Neural cell (in vitro differentiated cells): ENCODE data around the gene COASY. TPM values are rescaled to one million over a fixed set of nuclear protein-coding genes. Genes with fewer than 3 reads are reported as not detected.
"Not testable (repeated sequence)": the region's sequence is repeated elsewhere in the genome, so short reads cannot be mapped to it uniquely, and the experiment has no call there.

ENCODE experiments used
- H2AFZ ChIP-seq: fragments of 200-600, 300-800 bp; sonication (generic), shearing (Covaris generic); 2 replicates; pipeline ENCODE4 v1.6.0; 2014; ENCODE audit warnings: low read depth, mild to moderate bottlenecking, antibody characterized with exemption, low read length, moderate library complexity
- H3F3A ChIP-seq: fragments of 200-600 bp; shearing (Covaris generic); 2 replicates; pipeline ENCODE4 v1.6.1; 2016; ENCODE audit warnings: mild to moderate bottlenecking, moderate library complexity, mixed read lengths, antibody characterized with exemption, low read length; ENCODE audit not compliant: insufficient read depth, poor library complexity, severe bottlenecking
- H3K27ac ChIP-seq: fragments of 200-600, 300-800 bp; sonication (generic), shearing (Covaris generic); 2 replicates; pipeline ENCODE4 v1.5.1; 2014; ENCODE audit warnings: mild to moderate bottlenecking, low read length, moderate library complexity
- H3K27me3 ChIP-seq: fragments of 300-800, 200-600 bp; sonication (generic), shearing (Covaris generic); 2 replicates; pipeline ENCODE4 v1.6.0; 2014; ENCODE audit warnings: mild to moderate bottlenecking, low read depth, low read length, moderate library complexity; ENCODE audit not compliant: insufficient read depth
- H3K36me3 ChIP-seq: fragments of 300-800, 200-600 bp; sonication (generic), shearing (Covaris generic); 2 replicates; pipeline ENCODE4 v1.5.1; 2014; ENCODE audit warnings: mild to moderate bottlenecking, antibody characterized with exemption, low read length, moderate library complexity; ENCODE audit not compliant: insufficient read depth
- H3K4me2 ChIP-seq: fragments of 300-800, 200-600 bp; sonication (generic), shearing (Covaris generic); 2 replicates; pipeline ENCODE4 v1.6.0; 2014; ENCODE audit warnings: mild to moderate bottlenecking, low read length
- H3K4me3 ChIP-seq: fragments of 300-800, 200-600 bp; sonication (generic), shearing (Covaris generic); 2 replicates; pipeline ENCODE4 v1.5.1; 2014; ENCODE audit warnings: mild to moderate bottlenecking, low read length, moderate library complexity
- H3K79me2 ChIP-seq: fragments of 200-600 bp; shearing (Covaris generic); replicated peaks from 2 replicates; pipeline ENCODE4 v1.6.0; 2014; ENCODE audit warnings: mild to moderate bottlenecking, low read length, moderate library complexity; ENCODE audit not compliant: insufficient read depth
- H3K9ac ChIP-seq: fragments of 300-800, 200-600 bp; sonication (generic), shearing (Covaris generic); 2 replicates; pipeline ENCODE4 v1.6.1; 2016; ENCODE audit warnings: mild to moderate bottlenecking, low read length, mixed read lengths
- H3K9me2 ChIP-seq: fragments of 200-600 bp; shearing (Covaris generic); 2 replicates; pipeline ENCODE4 v1.6.1; 2016; ENCODE audit warnings: mild to moderate bottlenecking, low read length, mixed read lengths; ENCODE audit not compliant: insufficient read depth
- H3K9me3 ChIP-seq: fragments of 200-600, 300-800 bp; sonication (generic), shearing (Covaris generic); 2 replicates; pipeline ENCODE4 v1.6.1; 2016; ENCODE audit warnings: mild to moderate bottlenecking, mixed run types, low read length, moderate library complexity, mixed read lengths
- H4K20me1 ChIP-seq: fragments of 200-600 bp; shearing (Covaris generic); 2 replicates; pipeline ENCODE4 v1.6.1; 2016; ENCODE audit warnings: mild to moderate bottlenecking, mixed run types; ENCODE audit not compliant: insufficient read depth
- CTCF ChIP-seq: fragments of 450-650 bp; IDR thresholded peaks from 2 replicates; pipeline ENCODE4 v1.5.1; 2014; ENCODE audit warnings: antibody characterized with exemption, mild to moderate bottlenecking, moderate library complexity; ENCODE audit not compliant: poor library complexity, severe bottlenecking
- EP300 ChIP-seq: fragments of 450-650 bp; conservative IDR thresholded peaks from 2 replicates; pipeline ENCODE4 v1.6.1; 2014; ENCODE audit warnings: antibody characterized with exemption, mild to moderate bottlenecking, moderate library complexity; ENCODE audit not compliant: poor library complexity, severe bottlenecking
- EZH2 ChIP-seq: fragments of 200-600, 300-800 bp; shearing (Covaris generic), sonication (generic); IDR thresholded peaks from 2 replicates; pipeline ENCODE4 v1.6.1; 2014; ENCODE audit warnings: antibody characterized with exemption, low read length, borderline replicate concordance, mild to moderate bottlenecking; ENCODE audit not compliant: insufficient read depth, poor library complexity, severe bottlenecking
- MXI1 ChIP-seq: fragments of 450-650 bp; conservative IDR thresholded peaks from 2 replicates; pipeline ENCODE4 v1.6.1; 2014; ENCODE audit warnings: antibody characterized with exemption, mild to moderate bottlenecking; ENCODE audit not compliant: poor library complexity, severe bottlenecking
- POLR2AphosphoS5 ChIP-seq: IDR thresholded peaks from 2 replicates; pipeline ENCODE4 v1.6.1; 2012
- RAD21 ChIP-seq: fragments of 450-650 bp; conservative IDR thresholded peaks from 2 replicates; pipeline ENCODE4 v1.6.1; 2014; ENCODE audit warnings: antibody characterized with exemption, mild to moderate bottlenecking, moderate library complexity
- REST ChIP-seq: IDR thresholded peaks from 2 replicates; pipeline ENCODE4 v1.6.1; 2012; ENCODE audit warnings: borderline replicate concordance
- SMC3 ChIP-seq: fragments of 450-650 bp; conservative IDR thresholded peaks from 2 replicates; pipeline ENCODE4 v1.6.1; 2014; ENCODE audit warnings: antibody characterized with exemption, mild to moderate bottlenecking, moderate library complexity; ENCODE audit not compliant: poor library complexity
- TAF1 ChIP-seq: IDR thresholded peaks from 2 replicates; pipeline ENCODE4 v1.6.1; 2012; ENCODE audit warnings: low read depth
- polyA plus RNA-seq: library from polyadenylated mRNA; depleted of rRNA; stranded (reverse); fragments of >200 nt; gene quantifications from 2 replicates; pipeline ENCODE4 v1.2.3, GENCODE V29; 2014

COASY gene
- polyA plus RNA-seq, 1 donor from 2014 or later: 8.2 TPM

- Histone ChIP-seq H3K27ac (no peak overlapping the region), H3K79me2 (no peaks in the 10 kb centered on the region), H3K4me3 (no peak overlapping the region), H2AFZ (no peak overlapping the region), H3K9ac (no peak overlapping the region), H3K9me3 (no peaks in the 10 kb centered on the region), H3K4me2 (no peak overlapping the region), H4K20me1 (no peaks in the 10 kb centered on the region), H3K9me2 (no peaks in the 10 kb centered on the region), H3K27me3 (no peaks in the 10 kb centered on the region), H3F3A (no peaks in the 10 kb centered on the region), H3K36me3 (no peaks in the 10 kb centered on the region)
- TF ChIP-seq POLR2AphosphoS5 (no peak), TAF1 (no peak), RAD21 (no peak), SMC3 (no peak), CTCF (no peak), MXI1 (no peak), REST (no peak), EZH2 (no peak), EP300 (no peak)
Observed at GRCh38 chr17:42544874-42545283, 17.1 kb upstream of the COASY start.

GRCh38 chr17:42545755-42546505, 16.0 kb upstream of the COASY start:
- not testable (repeated sequence) for H3K79me2 ChIP-seq, H3K9me3 ChIP-seq, H3K4me3 ChIP-seq, H3K4me2 ChIP-seq, H3K9ac ChIP-seq, H3F3A ChIP-seq, H2AFZ ChIP-seq, H3K27me3 ChIP-seq, H3K27ac ChIP-seq, H4K20me1 ChIP-seq, H3K36me3 ChIP-seq, H3K9me2 ChIP-seq

- Histone ChIP-seq H3K27me3 (no peaks in the 10 kb centered on the region), H3K4me2 (no peak overlapping the region), H3K36me3 (no peaks in the 10 kb centered on the region), H3K9me3 (no peaks in the 10 kb centered on the region), H2AFZ (no peak overlapping the region), H3F3A (no peaks in the 10 kb centered on the region), H3K79me2 (no peaks in the 10 kb centered on the region), H3K4me3 (no peak overlapping the region), H3K27ac (no peak overlapping the region), H4K20me1 (no peaks in the 10 kb centered on the region), H3K9ac (no peak overlapping the region), H3K9me2 (no peaks in the 10 kb centered on the region)
- TF ChIP-seq SMC3 (no peak), TAF1 (no peak), POLR2AphosphoS5 (no peak)
Observed at GRCh38 chr17:42547001-42547461, 14.9 kb upstream of the COASY start.
